GM18868 (cell line): ENCODE data around the gene SLC36A3.
A peak's percentile ranks its signal among the peaks of the same experiment; 100 is the strongest.
"Not testable (repeated sequence)": the region's sequence is repeated elsewhere in the genome, so short reads cannot be mapped to it uniquely, and the experiment has no call there.

Experiments
- ATAC-seq: cut with Tn5 transposase; IDR thresholded peaks from one replicate; pipeline ENCODE4 v1.9.1; 2021; ENCODE audit warnings: mild to moderate bottlenecking, moderate library complexity; ENCODE audit not compliant: unreplicated experiment

SLC36A3 gene

GRCh38 chr5:151264113-151264512 lies 39.5 kb downstream of the SLC36A3 start:
- peak; percentile 81 for ATAC-seq

GRCh38 chr5:151262532-151262931 lies 41.0 kb downstream of the SLC36A3 start:
- ATAC-seq: no peak

DNA sequence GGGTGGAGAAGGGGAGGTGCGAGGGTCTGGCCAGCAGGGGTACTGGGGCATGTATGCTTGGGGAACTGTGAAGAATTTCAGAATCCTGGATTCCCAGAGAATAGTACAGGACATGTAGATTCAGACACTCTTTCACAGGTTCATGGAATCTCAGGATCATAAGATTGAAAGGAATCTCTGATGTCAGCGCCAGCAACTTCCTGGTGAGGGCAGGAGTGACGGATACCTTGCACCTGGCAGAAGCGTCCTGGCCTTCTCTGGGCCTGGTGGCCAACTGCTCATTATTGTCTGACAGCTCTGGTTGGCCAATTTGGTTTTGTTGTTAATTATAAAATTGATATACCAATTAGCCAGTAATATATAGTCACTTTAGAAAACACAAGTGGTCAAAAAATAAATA lies 43.6 kb downstream of the SLC36A3 start:
- ATAC-seq: no peak

DNA sequence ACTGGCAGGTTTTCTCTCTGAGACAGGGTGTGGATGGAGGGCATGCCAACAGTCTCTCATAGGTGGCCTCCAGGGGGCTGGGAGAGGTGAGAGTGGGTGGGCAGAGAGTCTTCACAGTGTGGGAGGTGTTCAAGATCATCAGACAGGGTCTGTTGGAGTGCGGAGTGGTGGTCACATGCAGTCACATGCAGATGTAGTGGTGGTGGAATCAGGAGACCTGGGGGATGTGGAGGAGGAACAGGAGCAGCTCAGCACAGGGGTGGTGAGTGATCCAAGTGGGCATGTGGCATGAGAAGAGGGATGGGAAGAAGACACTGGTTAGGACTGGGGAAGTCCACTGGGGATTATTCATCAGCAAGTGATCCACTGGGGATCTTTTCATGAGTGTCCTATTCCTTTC lies 44.8 kb downstream of the SLC36A3 start:
- ATAC-seq: no peak

DNA sequence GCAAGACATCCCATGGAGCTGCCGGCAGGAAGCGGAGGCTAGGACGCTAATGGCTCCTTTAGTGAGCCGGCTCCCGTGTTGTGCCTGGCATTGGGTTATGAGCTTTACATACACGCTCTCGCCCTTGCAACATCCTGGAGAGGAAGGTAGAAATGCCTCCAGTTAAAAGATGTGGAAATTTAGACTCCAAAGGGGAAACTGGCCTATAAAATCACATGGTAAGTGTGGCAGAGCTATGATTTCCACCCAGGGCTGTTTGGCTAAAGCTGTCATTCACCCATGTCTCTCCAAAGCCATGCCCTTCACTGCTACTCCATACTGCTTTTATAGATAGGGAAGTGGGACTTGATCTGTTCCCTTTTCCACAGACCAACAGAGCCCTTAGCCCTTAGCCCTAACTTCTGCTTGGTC lies 45.4 kb downstream of the SLC36A3 start:
- ATAC-seq: no peak

DNA sequence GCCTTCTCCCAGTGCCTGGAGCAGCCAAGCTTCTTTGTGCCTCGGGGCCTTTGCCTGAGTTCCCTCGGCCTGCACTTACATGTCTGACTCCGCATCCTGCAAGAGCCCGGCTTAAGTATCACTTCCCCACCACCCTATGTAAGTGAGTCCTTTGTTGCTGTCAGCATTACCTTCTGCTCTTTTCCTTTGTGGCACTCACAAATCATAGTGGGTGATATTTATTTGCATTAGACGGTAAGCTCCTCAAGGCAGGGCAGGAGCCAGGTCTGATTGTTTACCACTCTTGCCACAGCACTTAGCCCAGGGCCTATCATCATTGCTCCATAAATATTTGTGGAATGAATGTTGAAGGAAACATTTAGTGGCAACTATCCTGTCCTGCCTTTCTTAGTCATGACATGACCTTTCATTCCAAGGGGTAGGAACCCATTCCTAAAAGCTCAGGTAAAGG lies 45.8 kb downstream of the SLC36A3 start:
- ATAC-seq: peak; percentile 36

- peak; percentile 59 for ATAC-seq
Measured at GRCh38 chr5:151255621-151256286, 47.8 kb downstream of the SLC36A3 start.

- not testable (repeated sequence) for ATAC-seq
Measured at GRCh38 chr5:151254990-151255389, 48.6 kb downstream of the SLC36A3 start.

DNA sequence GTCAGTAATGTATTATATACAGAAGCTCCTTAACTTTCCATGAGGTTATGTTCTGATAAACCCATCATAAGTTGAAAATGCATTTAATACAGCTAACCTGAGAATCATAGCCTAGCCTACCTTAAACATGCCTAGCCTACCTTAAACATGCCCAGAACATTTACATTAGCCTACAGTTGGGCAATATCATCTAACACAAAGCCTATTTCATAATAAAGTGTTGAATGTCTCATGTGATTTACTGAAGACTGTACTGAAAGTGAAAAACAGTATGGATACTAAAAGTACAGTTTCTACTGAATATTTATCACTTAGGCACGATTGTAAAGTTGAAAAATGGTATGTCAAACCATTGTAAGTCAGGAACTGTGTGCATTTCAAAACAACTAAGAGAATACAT lies 49.0 kb downstream of the SLC36A3 start:
- ATAC-seq: no peak

DNA sequence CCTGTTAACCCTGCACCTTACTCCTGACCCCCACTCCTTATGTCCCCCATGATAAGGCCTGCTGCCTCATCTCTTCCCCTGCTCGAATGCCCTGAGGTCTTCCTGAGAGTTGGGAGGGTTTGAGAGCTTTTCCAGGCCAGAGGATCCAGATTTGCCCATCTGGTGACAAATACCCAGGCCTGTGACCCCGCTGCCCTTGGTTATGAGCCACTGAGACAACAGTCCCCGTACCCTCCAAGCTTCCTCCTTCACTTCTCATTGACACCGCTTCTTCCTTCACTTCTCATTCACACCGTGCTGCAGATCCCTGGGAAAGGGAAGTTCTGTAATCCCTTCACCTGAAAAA lies 50.0 kb downstream of the SLC36A3 start:
- ATAC-seq: no peak

DNA sequence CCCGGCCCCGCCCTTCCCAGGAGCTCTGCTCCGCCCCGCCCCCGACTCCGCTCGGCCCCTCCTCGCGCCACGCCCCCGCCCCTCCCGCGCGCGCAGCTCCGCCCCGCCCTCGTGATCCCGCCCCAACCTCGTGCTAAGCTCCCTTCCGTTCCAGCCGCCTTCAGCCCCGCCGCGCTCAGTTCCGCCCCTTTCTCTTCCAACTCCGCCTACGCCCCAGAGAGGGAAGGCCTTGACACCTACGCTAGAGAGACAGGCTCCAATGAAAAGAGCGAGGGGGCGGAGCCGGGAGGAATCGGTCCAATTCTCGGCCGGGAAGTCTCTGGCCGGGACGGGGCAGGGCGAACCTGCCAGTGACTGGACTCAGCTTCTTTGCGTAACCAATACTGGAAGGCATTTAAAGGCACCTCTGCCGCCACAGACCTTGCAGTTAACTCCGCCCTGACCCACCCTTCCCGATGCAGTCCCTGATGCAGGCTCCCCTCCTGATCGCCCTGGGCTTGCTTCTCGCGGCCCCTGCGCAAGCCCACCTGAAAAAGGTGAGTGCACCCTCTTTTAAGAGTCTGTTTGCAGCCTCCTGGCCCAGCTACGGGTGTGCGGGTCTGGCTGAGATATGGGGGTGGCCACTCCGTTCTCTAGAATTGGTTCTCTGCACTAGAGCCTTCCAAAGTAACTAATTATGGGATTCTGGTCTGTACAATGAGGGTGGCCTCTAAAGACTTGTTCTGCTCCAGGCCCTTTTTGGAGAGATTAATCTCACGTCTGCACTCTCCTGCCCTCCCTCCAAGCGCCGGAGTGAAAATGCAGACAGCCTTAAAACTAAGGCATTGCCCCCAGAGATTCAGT lies 50.6 kb downstream of the SLC36A3 start, which contains the start of gene GM2A:
Gene GM2A, plus strand, starts transcription at position 424 of the 843 bp plus-strand sequence. Its CDS starts 32 bp downstream, at position 456.
- peak; percentile 69 for ATAC-seq

GRCh38 chr5:151251621-151252020 lies 51.9 kb downstream of the SLC36A3 start:
- ATAC-seq: no peak

DNA sequence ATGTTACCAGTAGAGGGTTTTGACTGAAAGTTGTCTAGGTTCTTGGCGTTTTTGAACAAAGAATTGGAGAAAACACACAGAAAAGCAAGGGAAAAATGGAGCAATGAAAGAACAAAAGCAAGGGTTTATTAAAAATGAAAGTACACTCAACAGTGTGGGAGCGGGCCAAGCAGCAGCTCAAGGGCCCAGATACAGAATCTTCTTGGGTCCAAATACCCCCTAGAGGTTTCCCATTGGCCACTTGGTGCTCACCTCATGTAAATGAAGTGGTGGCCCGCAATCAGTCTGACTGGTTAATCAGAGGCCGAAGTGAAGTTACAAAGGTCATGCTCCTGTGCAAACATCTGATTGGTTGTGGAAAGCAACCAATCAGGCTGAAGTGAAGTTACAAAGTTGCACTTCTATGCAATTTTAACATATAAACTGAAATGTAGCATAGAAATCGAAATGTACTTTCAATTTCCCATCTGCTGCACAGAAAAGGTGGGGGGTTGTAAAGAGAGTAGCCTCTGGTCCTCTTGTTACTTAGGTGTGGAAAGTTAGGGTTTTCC lies 52.5 kb downstream of the SLC36A3 start:
- ATAC-seq: no peak

DNA sequence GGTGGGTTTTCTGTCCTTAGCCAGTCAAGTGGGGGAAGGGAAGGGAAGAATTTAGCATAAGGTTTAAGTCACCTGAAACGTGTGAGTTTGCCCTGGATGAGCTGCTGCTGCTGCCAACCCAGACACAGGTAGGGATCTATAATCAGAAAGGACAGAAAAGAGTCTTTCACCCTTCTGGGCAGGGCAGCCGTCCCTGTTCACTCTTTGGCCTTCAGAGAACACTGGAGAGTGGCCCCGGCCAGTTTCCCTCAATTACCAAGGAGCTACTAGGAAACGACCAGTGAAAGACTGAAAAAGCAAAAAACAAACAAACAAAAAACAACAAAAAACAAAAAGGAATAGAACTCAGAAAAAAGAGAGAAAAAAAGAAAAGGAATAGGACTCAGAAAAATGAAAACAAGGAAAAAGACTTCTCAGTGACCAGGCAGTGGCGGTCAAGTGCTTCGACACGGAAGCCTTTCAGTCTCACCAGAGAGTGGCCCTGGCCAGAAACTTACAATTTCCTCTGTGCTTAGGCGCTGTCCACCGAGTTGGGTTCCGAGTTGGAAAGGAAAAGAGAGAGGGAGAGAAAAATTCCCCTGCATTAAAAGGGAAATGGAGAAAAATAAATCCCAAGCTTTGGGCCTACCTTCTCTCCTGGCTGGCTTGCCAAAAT lies 53.1 kb downstream of the SLC36A3 start:
- ATAC-seq: no peak

- no peak for ATAC-seq
Measured at GRCh38 chr5:151249281-151249680, 54.3 kb downstream of the SLC36A3 start.

DNA sequence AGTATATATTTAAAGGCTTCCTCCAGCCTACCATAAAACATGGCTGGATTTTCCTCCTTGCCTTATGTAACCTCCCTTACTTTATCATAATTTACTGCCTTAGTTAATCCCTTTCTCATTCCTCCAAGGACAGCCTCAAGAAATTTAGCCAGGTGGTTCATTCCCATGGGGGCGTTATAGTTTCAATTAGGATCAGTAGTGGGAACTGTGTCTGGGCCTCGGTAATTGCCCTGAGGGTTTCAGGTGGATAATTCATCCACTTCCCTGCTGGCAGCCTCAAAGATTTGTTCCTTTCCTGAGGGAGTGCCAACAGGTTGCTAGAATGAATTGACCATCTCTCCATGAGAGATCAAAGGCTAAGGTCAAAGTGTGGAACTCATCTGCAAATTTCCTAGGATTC lies 54.9 kb downstream of the SLC36A3 start:
- ATAC-seq: no peak

- ATAC-seq: no peak
Measured at GRCh38 chr5:151245680-151246219, 57.8 kb downstream of the SLC36A3 start.

DNA sequence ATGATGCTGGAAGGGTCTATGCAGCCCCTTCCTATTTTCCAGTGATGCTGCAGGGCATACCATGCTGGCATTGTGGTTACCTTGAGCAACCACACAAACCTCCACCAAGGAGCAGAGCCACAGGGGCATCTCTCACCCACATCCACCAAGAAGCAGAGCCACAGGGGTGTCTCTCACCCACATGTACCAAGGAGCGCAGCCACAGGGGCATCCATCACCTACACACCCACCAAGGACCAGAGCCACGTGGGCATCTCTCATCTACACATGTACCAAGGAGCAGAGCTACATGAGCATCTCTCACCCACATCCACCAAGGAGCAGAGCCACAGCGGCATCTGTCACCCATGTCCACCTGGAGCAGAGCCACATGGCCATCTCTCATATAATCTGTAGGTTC lies 59.4 kb downstream of the SLC36A3 start:
- ATAC-seq: no peak

DNA sequence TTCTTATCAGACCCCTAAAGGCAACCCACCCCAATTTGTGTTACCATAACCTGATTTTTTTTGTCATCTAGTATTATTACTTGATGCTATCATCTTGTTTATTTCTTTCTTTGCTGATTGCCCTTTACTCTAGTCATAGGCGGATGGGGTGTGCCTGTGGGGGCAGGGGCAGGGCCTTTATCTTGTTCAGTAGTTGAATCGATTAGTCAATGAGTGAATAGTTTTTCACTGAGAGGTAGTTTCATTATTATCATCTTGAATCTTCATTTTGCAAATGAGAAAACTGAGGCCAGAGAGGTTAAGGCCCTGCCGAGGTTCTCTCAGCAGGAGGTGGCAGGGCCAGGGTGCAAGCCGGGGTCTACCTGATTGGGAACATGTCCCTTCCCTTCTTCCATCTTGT lies 60.0 kb downstream of the SLC36A3 start:
- ATAC-seq: no peak

- ATAC-seq: no peak
Measured at GRCh38 chr5:151243127-151243526, 60.4 kb downstream of the SLC36A3 start.
